Endothelial cell of umbilical vein (primary cell): ENCODE results near the gene NSMCE1.

ENCODE experiments used
- CTCF ChIP-seq, 2 donors: IDR thresholded peaks; 1 replicate in 1 of 2; 2 replicates in 1 of 2; pipeline ENCODE4 v1.5.1; 2011; ENCODE audit warnings: low read length in 2 of 2, mild to moderate bottlenecking in 2 of 2, moderate library complexity in 2 of 2, control low read depth in 1 of 2, inconsistent platforms in 1 of 2, low read depth in 1 of 2; ENCODE audit not compliant: insufficient read depth in 1 of 2; ENCODE audit errors: extremely low read depth in 1 of 2
- EZH2 ChIP-seq: IDR thresholded peaks from 2 replicates; pipeline ENCODE4 v1.6.1; 2012; ENCODE audit warnings: borderline replicate concordance, low read depth, mild to moderate bottlenecking, moderate library complexity, low read length, inconsistent platforms; ENCODE audit not compliant: severe bottlenecking
- FOS ChIP-seq: IDR thresholded peaks from 2 replicates; pipeline ENCODE4 v1.6.1; 2011; ENCODE audit warnings: mild to moderate bottlenecking, low read length, moderate library complexity, borderline replicate concordance; ENCODE audit not compliant: insufficient read depth
- MAX ChIP-seq: IDR thresholded peaks from 2 replicates; pipeline ENCODE4 v1.6.1; 2011; ENCODE audit not compliant: insufficient read depth, insufficient read length
- MYC ChIP-seq: IDR thresholded peaks from one replicate; pipeline ENCODE4 v1.6.1; 2011; ENCODE audit warnings: mild to moderate bottlenecking, low read depth, low read length
- POLR2A ChIP-seq: IDR thresholded peaks from 2 replicates; pipeline ENCODE4 v1.6.1; 2012; ENCODE audit warnings: low read depth, mild to moderate bottlenecking, control low read depth, low read length
- POLR2AphosphoS5 ChIP-seq: IDR thresholded peaks from 2 replicates; pipeline ENCODE4 v1.6.1; 2012; ENCODE audit warnings: low read depth, mild to moderate bottlenecking, control low read depth, low read length, moderate library complexity; ENCODE audit not compliant: insufficient read depth

- TF ChIP-seq POLR2AphosphoS5 (no peak), CTCF (IDR thresholded peaks at IDR 0.05; ENCODE audit: extremely low read depth in 1 of 2, insufficient read depth in 1 of 2, low read depth in 1 of 2, low read length in 2 of 2) (no peak), MAX (no peak), FOS (no peak), EZH2 (no peak), POLR2A (no peak), MYC (no peak)
These were observed 4.7 kb upstream of the NSMCE1 start for GRCh38 chr16:27273330-27273669.
